GM23338 (cell line): ENCODE data around the gene ADGRB3. TPM values are rescaled to one million over a fixed set of nuclear protein-coding genes. Genes with fewer than 3 reads are reported as not detected.

Source experiments
- ATAC-seq: fragments of 200-7000 bp; cut with Tn5 transposase; 3 replicates; pipeline ENCODE4 v1.9.1; 2020
- DNase-seq: peaks from one replicate; pipeline ENCODE4 v3.0.0-alpha.2; 2015; ENCODE audit warnings: low spot score
- H2AFZ ChIP-seq: fragments of 200-600 bp; sonication (generic); 2 replicates; pipeline ENCODE4 v1.8.0; 2016; ENCODE audit warnings: antibody characterized with exemption, mild to moderate bottlenecking, moderate library complexity
- H3F3A ChIP-seq: fragments of 200-600 bp; sonication (generic); replicated peaks from 2 replicates; pipeline ENCODE4 v1.8.0; 2017; ENCODE audit warnings: antibody characterized with exemption, mixed run types, low read depth
- H3K27ac ChIP-seq: fragments of 200-600 bp; sonication (generic); 2 replicates; pipeline ENCODE4 v1.6.1; 2016; ENCODE audit warnings: low read depth
- H3K27me3 ChIP-seq: fragments of 200-600 bp; sonication (generic); 2 replicates; pipeline ENCODE4 v1.8.0; 2016; ENCODE audit warnings: mild to moderate bottlenecking, mixed run types, moderate library complexity; ENCODE audit not compliant: insufficient read depth
- H3K36me3 ChIP-seq: fragments of 200-600 bp; sonication (generic); 2 replicates; pipeline ENCODE4 v1.8.0; 2016; ENCODE audit warnings: mild to moderate bottlenecking; ENCODE audit not compliant: insufficient read depth
- H3K4me1 ChIP-seq: fragments of 200-600 bp; sonication (generic); 2 replicates; pipeline ENCODE4 v1.8.0; 2016; ENCODE audit warnings: mild to moderate bottlenecking, moderate library complexity; ENCODE audit not compliant: insufficient read depth
- H3K4me2 ChIP-seq: fragments of 200-600 bp; sonication (generic); 2 replicates; pipeline ENCODE4 v1.7.1; 2017; ENCODE audit warnings: mixed run types
- H3K4me3 ChIP-seq: fragments of 200-600 bp; sonication (generic); 2 replicates; pipeline ENCODE4 v1.6.1; 2016; ENCODE audit warnings: mixed run types
- H3K79me2 ChIP-seq: fragments of 200-600 bp; sonication (generic); replicated peaks from 2 replicates; pipeline ENCODE4 v1.8.0; 2017; ENCODE audit warnings: mild to moderate bottlenecking; ENCODE audit not compliant: insufficient read depth
- H3K9me2 ChIP-seq: fragments of 200-600 bp; sonication (generic); 2 replicates; pipeline ENCODE4 v1.8.0; 2017; ENCODE audit not compliant: insufficient read depth
- H4K20me1 ChIP-seq: fragments of 200-600 bp; sonication (generic); replicated peaks from 2 replicates; pipeline ENCODE4 v1.8.0; 2017; ENCODE audit warnings: mild to moderate bottlenecking; ENCODE audit not compliant: insufficient read depth
- H3K27ac Mint-ChIP-seq: 2 replicates; pipeline ENCODE4 v1.8.0; 2020; ENCODE audit warnings: inconsistent platforms, mild to moderate bottlenecking, moderate library complexity, mixed read lengths
- H3K27me3 Mint-ChIP-seq: 3 replicates; pipeline ENCODE4 v1.8.0; 2022; ENCODE audit warnings: low read depth, mild to moderate bottlenecking, moderate library complexity, mixed read lengths, inconsistent platforms; ENCODE audit not compliant: insufficient read depth, poor library complexity
- H3K36me3 Mint-ChIP-seq: 3 replicates; pipeline ENCODE4 v1.8.0; 2021; ENCODE audit warnings: low read depth, mild to moderate bottlenecking, inconsistent platforms, moderate library complexity, mixed read lengths
- H3K4me1 Mint-ChIP-seq: 3 replicates; pipeline ENCODE4 v1.8.0; 2020; ENCODE audit warnings: mild to moderate bottlenecking, inconsistent platforms, mixed read lengths
- H3K4me3 Mint-ChIP-seq: 3 replicates; pipeline ENCODE4 v1.8.0; 2021; ENCODE audit warnings: moderate library complexity, mild to moderate bottlenecking, inconsistent platforms, mixed read lengths
- H3K9me3 Mint-ChIP-seq: 3 replicates; pipeline ENCODE4 v1.8.0; 2020; ENCODE audit warnings: moderate library complexity, mild to moderate bottlenecking, inconsistent platforms, mixed read lengths
- CREB1 ChIP-seq: fragments of 250-450 bp; sonication (Bioruptor Pico); IDR thresholded peaks from 2 replicates; pipeline ENCODE4 v1.5.0; 2020; ENCODE audit warnings: low read depth, mild to moderate bottlenecking, moderate library complexity
- ETS1 ChIP-seq: IDR thresholded peaks from 2 replicates; pipeline ENCODE4 v1.6.1; 2016; ENCODE audit warnings: antibody characterized with exemption
- EZH2 ChIP-seq: fragments of 200-600 bp; sonication (generic); IDR thresholded peaks from one replicate; pipeline ENCODE4 v1.8.0; 2017; ENCODE audit warnings: antibody characterized with exemption, mild to moderate bottlenecking, low read depth; ENCODE audit not compliant: unreplicated experiment
- EZH2phosphoT487 ChIP-seq: fragments of 200-600 bp; sonication (generic); IDR thresholded peaks from one replicate; pipeline ENCODE4 v1.8.1; 2018; ENCODE audit warnings: antibody characterized with exemption; ENCODE audit not compliant: unreplicated experiment
- JUNB ChIP-seq: IDR thresholded peaks from one replicate; pipeline ENCODE4 v1.6.1; 2016; ENCODE audit warnings: antibody characterized with exemption; ENCODE audit not compliant: unreplicated experiment
- NANOG ChIP-seq: IDR thresholded peaks from 2 replicates; pipeline ENCODE4 v1.6.1; 2016; ENCODE audit warnings: antibody characterized with exemption, borderline replicate concordance
- POLR2AphosphoS5 ChIP-seq: IDR thresholded peaks from 2 replicates; pipeline ENCODE4 v1.6.1; 2016; ENCODE audit warnings: antibody characterized with exemption, low read depth
- REST ChIP-seq: IDR thresholded peaks from one replicate; pipeline ENCODE4 v1.6.1; 2018; ENCODE audit warnings: antibody characterized with exemption; ENCODE audit not compliant: unreplicated experiment
- STAT1 ChIP-seq: IDR thresholded peaks from one replicate; pipeline ENCODE4 v1.6.1; 2016; ENCODE audit warnings: antibody characterized with exemption; ENCODE audit not compliant: unreplicated experiment
- ZNF114 ChIP-seq: fragments of 250-450 bp; sonication (Bioruptor Pico); IDR thresholded peaks from 2 replicates; pipeline ENCODE4 v1.5.0; 2020; ENCODE audit warnings: mild to moderate bottlenecking, moderate library complexity
- ZNF462 ChIP-seq: fragments of 250-450 bp; sonication (Bioruptor Pico); IDR thresholded peaks from 2 replicates; pipeline ENCODE4 v1.5.0; 2020; ENCODE audit warnings: mild to moderate bottlenecking, moderate library complexity
- polyA plus RNA-seq: library from polyadenylated mRNA; unstranded; fragments of >200 nt; fragmentation: Nextera tagmentation; extraction: Ambion mirVana; gene quantifications from 2 replicates; pipeline ENCODE4 v1.2.1, GENCODE V29; 2016
- total RNA-seq: library from RNA; depleted of rRNA; stranded (reverse); fragments of >200 nt; shearing (Covaris generic); gene quantifications from 2 replicates; pipeline ENCODE4 v1.2.3, GENCODE V29; 2014
- TF ChIP-seq, protein P1 (sequence below), 2 experiments: fragments of 200-600 bp in 1 of 2; sonication (generic) in 1 of 2; conservative IDR thresholded peaks; 2 replicates each; pipeline versions ENCODE4 v1.5.1 to v1.6.1; 2016 to 2017; ENCODE audit warnings: antibody characterized with exemption in 2 of 2, low read depth in 2 of 2, mild to moderate bottlenecking in 2 of 2, moderate library complexity in 1 of 2

Gene ADGRB3
- total and polyA plus RNA-seq, 2 experiments from 2014 or later, result 0.92 to 4.0 TPM

GRCh38 chr6:68679399-68679798 is 44.3 kb downstream of the ADGRB3 start:
- no peak for DNase-seq
- Histone ChIP-seq H3K4me3 (no peak overlapping the region), H3K9me2 (no peaks in the 10 kb centered on the region), H3K4me2 (no peak overlapping the region), H3K36me3 (no peaks in the 10 kb centered on the region), H3F3A (no peaks in the 10 kb centered on the region), H2AFZ (no peak overlapping the region), H3K27me3 (no peaks in the 10 kb centered on the region), H4K20me1 (no peaks in the 10 kb centered on the region), H3K4me1 (no peaks in the 10 kb centered on the region), H3K79me2 (no peaks in the 10 kb centered on the region), H3K27ac (no peak overlapping the region)
- peaks cover 3% of the 10 kb centered on the region; the same call in 1 of the 3 replicates for H3K4me1 Mint-ChIP-seq
- no peak overlapping the region for H3K4me3 Mint-ChIP-seq
- H3K27me3 Mint-ChIP-seq, result no peaks in the 10 kb centered on the region
- no peak for TF ChIP-seq ETS1
- no peak for TF ChIP-seq ZNF462 (CRISPR knock-in tag)
- TF ChIP-seq ZNF114, result no peak
- no peak for TF ChIP-seq REST
- no peak for TF ChIP-seq CREB1 (CRISPR knock-in tag)
- TF ChIP-seq POLR2AphosphoS5, result no peak
- TF ChIP-seq EZH2phosphoT487, result no peak
- TF ChIP-seq, protein P1, sequence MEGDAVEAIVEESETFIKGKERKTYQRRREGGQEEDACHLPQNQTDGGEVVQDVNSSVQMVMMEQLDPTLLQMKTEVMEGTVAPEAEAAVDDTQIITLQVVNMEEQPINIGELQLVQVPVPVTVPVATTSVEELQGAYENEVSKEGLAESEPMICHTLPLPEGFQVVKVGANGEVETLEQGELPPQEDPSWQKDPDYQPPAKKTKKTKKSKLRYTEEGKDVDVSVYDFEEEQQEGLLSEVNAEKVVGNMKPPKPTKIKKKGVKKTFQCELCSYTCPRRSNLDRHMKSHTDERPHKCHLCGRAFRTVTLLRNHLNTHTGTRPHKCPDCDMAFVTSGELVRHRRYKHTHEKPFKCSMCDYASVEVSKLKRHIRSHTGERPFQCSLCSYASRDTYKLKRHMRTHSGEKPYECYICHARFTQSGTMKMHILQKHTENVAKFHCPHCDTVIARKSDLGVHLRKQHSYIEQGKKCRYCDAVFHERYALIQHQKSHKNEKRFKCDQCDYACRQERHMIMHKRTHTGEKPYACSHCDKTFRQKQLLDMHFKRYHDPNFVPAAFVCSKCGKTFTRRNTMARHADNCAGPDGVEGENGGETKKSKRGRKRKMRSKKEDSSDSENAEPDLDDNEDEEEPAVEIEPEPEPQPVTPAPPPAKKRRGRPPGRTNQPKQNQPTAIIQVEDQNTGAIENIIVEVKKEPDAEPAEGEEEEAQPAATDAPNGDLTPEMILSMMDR (conservative IDR thresholded peaks at IDR 0.05; ENCODE audit: low read depth in 2 of 2), result no peak
- no peak for TF ChIP-seq JUNB
- TF ChIP-seq NANOG, result no peak
- TF ChIP-seq EZH2, result no peak
- TF ChIP-seq STAT1, result no peak
- no peaks in the 10 kb centered on the region for H3K9me3 Mint-ChIP-seq
- H3K36me3 Mint-ChIP-seq, result no peaks in the 10 kb centered on the region
- H3K27ac Mint-ChIP-seq, result no peak overlapping the region
- ATAC-seq, result no peak
